ENCODE results near the gene C3AR1.
A peak's percentile ranks its signal among the peaks of the same experiment; 100 is the strongest.

C3AR1 gene

DNA sequence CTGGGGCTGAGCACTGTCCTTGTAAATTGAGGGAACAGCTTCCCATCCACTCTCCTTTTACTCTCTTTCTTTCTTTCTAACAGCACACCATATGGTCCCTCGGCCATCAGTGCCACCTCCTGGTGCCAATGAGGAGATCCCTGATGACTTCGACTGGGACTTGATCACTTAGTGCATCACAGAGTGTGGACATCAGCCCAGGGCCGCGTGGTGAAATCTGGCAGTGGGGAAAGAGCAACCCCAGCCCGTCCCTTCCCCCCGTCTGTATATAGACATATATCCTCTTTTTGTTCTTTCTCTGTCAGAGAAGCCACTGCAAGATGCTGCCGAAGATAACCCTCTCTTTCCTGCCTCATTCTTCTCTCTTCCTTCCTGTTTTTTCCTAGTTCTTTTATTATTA, 13.5 kb downstream of the C3AR1 start:
- Mint-ChIP-seq H3K27ac (no peak overlapping the region), H3K9me3 (no peaks in the 10 kb centered on the region), H3K27me3 (ENCODE audit: low read depth) (no peaks in the 10 kb centered on the region), H3K4me3 (no peak overlapping the region), H3K36me3 (ENCODE audit: low read depth) (peaks cover 65% of the 10 kb centered on the region), H3K4me1 (no peaks in the 10 kb centered on the region)
- no peak for TF ChIP-seq CTCF (IDR thresholded peaks at IDR 0.05; ENCODE audit: unreplicated experiment in 3 of 3)

DNA sequence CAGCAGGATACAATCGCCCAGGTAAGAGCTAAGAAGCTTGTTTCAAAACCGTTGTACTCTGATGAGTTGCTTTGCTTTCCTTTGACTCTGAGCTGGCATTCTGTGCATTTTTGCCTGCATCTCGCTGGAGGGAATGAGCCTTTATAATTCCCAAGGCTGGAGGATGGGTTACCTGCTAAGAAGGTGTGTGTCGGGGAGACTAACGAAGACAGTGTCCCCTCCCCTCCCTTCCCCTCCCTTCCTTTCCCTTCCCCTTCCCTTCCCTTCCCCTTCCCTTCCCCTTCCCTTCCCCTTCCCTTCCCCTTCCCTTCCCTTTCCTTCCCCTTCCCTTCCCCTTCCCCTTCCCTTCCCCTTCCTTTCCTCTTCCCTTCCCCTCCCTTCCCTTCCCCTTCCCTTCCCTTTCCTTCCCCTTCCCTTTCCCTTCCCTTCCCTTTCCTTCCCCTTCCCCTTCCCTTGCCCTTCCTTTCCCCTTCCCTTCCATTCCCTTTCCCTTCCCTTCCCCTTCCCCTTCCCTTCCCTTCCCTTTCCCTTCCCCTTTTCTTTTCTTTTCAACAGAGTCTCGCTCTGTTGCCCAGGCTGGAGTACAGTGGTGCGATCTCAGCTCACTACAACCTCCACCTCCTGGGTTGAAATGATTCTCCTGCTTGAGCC, 15.4 kb downstream of the C3AR1 start:
- TF ChIP-seq CTCF (IDR thresholded peaks at IDR 0.05; ENCODE audit: unreplicated experiment in 3 of 3), result no peak
- no peak overlapping the region for H3K27ac Mint-ChIP-seq

DNA sequence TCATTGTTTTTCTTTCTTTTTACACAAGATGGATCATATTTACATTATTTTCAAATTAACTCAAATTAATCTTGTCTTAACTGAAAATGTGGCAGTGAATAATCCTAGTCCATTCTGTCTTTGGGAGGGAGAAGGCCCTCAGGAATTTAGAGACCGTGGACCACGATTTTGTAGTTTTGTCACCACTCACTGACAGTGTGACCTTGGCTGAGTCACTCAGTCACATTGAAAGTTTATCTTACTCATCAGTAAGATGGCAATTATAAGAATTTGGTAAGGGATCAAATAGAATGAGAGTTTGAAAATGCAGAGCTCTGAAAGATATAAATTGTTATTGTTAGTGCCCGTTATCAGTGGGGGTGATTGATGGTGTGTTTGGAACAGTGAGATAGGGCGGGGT, 17.3 kb downstream of the C3AR1 start:
- Mint-ChIP-seq H3K4me3 (no peak overlapping the region), H3K27me3 (ENCODE audit: low read depth) (no peaks in the 10 kb centered on the region), H3K4me1 (no peaks in the 10 kb centered on the region), H3K36me3 (ENCODE audit: low read depth) (peaks cover 77% of the 10 kb centered on the region), H3K27ac (no peak overlapping the region), H3K9me3 (no peaks in the 10 kb centered on the region)
- no peak for TF ChIP-seq CTCF (IDR thresholded peaks at IDR 0.05; ENCODE audit: unreplicated experiment in 3 of 3)

More for the DNA sequence above, 15.4 kb downstream of the C3AR1 start:
- Mint-ChIP-seq H3K9me3 (no peaks in the 10 kb centered on the region), H3K4me3 (no peak overlapping the region), H3K27me3 (ENCODE audit: low read depth) (no peaks in the 10 kb centered on the region), H3K4me1 (no peaks in the 10 kb centered on the region), H3K36me3 (ENCODE audit: low read depth) (peaks cover 83% of the 10 kb centered on the region)

DNA sequence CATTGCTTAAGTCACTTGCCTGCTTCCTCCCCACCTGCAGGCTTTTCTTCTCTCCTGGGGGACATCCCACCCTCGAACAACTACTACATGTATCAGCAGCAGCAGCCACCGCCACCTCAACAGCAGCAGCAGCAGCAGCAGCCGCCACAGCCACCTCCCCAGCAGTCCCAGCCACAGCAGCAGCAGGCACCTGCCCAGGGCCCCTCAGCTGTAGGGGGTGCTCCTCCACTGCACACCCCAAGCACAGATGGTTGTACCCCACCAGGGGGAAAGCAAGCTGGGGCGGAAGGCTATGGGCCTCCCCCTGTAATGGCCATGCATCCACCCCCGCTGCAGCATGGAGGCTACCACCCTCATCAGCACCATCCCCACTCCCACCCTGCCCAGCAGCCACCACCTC, 18.3 kb downstream of the C3AR1 start:
- H3K27ac Mint-ChIP-seq, result no peak overlapping the region
- H3K4me3 Mint-ChIP-seq, result no peak overlapping the region
- TF ChIP-seq CTCF (IDR thresholded peaks at IDR 0.05; ENCODE audit: unreplicated experiment in 3 of 3), result no peak
- H3K9me3 Mint-ChIP-seq, result no peaks in the 10 kb centered on the region
- no peaks in the 10 kb centered on the region for H3K4me1 Mint-ChIP-seq
- H3K27me3 Mint-ChIP-seq (ENCODE audit: low read depth), result no peaks in the 10 kb centered on the region
- H3K36me3 Mint-ChIP-seq (ENCODE audit: low read depth), result peaks cover 75% of the 10 kb centered on the region

GRCh38 chr12:8045952-8046944, 19.9 kb downstream of the C3AR1 start:
- H3K4me1 Mint-ChIP-seq, result no peaks in the 10 kb centered on the region
- H3K4me3 Mint-ChIP-seq, result no peak overlapping the region
- no peaks in the 10 kb centered on the region for H3K9me3 Mint-ChIP-seq
- H3K36me3 Mint-ChIP-seq (ENCODE audit: low read depth), result peaks cover 80% of the 10 kb centered on the region
- H3K27me3 Mint-ChIP-seq (ENCODE audit: low read depth), result no peaks in the 10 kb centered on the region
- no peak overlapping the region for H3K27ac Mint-ChIP-seq
- peak; percentile 77 to 90 (median 81) for TF ChIP-seq CTCF (IDR thresholded peaks at IDR 0.05; ENCODE audit: unreplicated experiment in 3 of 3)

All from nephron (organoid).